Thyroid gland (tissue), 4 donors: ENCODE data around the gene CACNA2D3.

Experiments used
- CTCF ChIP-seq, 6 experiments: fragments of 200-600 bp in 3 of 6; fragments of 450-650 bp in 3 of 6; sonication (generic) in 3 of 6; IDR thresholded peaks; one replicate each; pipeline ENCODE4 v1.5.1; 2016 to 2019; ENCODE audit warnings: antibody characterized with exemption in 6 of 6, mild to moderate bottlenecking in 2 of 6, inconsistent platforms in 1 of 6, moderate library complexity in 1 of 6
- POLR2A ChIP-seq, 2 donors: fragments of 450-650 bp; IDR thresholded peaks; one replicate each; pipeline ENCODE4 v1.6.1; 2017; ENCODE audit warnings: antibody characterized with exemption in 2 of 2, mild to moderate bottlenecking in 2 of 2, moderate library complexity in 1 of 2

- no peak for TF ChIP-seq POLR2A (IDR thresholded peaks at IDR 0.05)
- no peak for TF ChIP-seq CTCF (IDR thresholded peaks at IDR 0.05)
Observed at GRCh38 chr3:55091381-55092225, 969.3 kb downstream of the CACNA2D3 start.
